KOPT-K1 (cell line): ENCODE data around the gene GP1BB.
"Not testable (repeated sequence)": the region's sequence is repeated elsewhere in the genome, so short reads cannot be mapped to it uniquely, and the experiment has no call there.

Source experiments
- H3K27ac ChIP-seq: fragments of 200-600 bp; sonication (generic); 2 replicates; pipeline ENCODE4 v1.5.1; 2016; ENCODE audit warnings: antibody characterized with exemption, mild to moderate bottlenecking, low read depth, low read length; ENCODE audit not compliant: poor library complexity, severe bottlenecking
- H3K36me3 ChIP-seq: fragments of 200-600 bp; sonication (generic); 2 replicates; pipeline ENCODE4 v1.5.1; 2017; ENCODE audit warnings: antibody characterized with exemption, mild to moderate bottlenecking, low read length, moderate library complexity; ENCODE audit not compliant: insufficient read depth
- H3K9me3 ChIP-seq: fragments of 200-600 bp; sonication (generic); 2 replicates; pipeline ENCODE4 v1.5.1; 2017; ENCODE audit warnings: antibody characterized with exemption, low read length, mild to moderate bottlenecking; ENCODE audit not compliant: insufficient read depth, poor library complexity, severe bottlenecking

GP1BB gene

DNA sequence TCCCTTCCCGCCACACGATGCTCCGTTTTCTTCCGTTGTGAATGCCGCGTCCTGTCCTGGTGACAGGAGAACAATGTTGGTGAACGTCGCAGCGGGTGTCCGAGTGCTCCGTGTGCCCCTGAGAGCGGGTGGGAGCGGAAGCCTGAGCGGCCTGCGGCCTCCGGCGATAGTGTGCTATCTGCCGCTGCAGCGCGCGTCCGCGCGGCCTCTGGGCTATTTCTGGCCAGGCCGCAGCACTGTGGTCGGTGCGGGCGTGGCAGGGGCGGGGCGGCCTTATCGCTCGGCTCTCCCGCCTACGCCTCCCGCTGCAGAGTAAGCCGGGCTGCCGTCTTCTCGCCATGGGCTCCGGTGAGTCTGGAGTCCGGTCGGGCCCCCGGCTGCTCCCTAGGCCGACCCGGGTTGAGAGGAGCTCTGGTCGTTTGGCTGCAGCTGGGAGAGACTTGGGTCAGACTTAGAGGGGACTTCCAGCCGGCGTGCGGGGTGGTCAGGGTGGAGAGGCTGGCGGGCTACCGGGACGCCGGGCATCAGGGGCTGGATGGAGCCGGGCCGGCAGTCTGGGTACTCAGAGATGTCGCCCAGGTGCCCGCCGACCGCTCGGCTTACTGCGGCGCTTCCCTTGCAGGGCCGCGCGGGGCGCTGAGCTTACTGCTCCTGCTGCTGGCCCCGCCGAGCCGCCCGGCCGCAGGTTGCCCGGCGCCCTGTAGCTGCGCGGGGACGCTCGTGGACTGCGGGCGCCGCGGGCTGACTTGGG lies at the start of gene GP1BB:
TSS of gene GP1BB (plus strand) at position 308 of the 751 bp plus-strand sequence. CDS start at position 339, 31 bp downstream.
- H3K27ac ChIP-seq, result no peak within 1 kb of the TSS
- H3K9me3 ChIP-seq, result no peaks in the 10 kb centered on the region
- no peaks in the 10 kb centered on the region for H3K36me3 ChIP-seq

DNA sequence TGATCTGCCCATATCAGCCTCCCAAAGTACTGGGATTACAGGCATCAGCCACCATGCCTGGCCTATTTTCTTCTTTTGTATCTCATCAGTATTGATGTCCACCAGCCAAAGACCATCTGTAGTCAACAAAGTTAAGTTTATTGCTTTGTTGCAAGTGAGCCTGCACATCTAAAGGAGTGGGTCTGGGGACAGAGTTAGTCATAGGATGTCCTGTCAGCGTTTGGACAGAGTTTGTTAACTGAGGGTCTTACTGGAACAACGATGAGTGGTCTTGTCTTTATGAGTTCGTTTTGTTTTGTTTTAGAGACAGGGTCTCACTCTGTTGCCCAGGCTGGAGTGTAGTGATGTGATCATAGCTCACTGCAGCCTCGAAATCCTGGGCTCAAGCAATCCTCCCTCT lies 49.7 kb upstream of the GP1BB start:
- H3K27ac ChIP-seq, result no peak overlapping the region
- peaks cover 11% of the 10 kb centered on the region for H3K9me3 ChIP-seq
- H3K36me3 ChIP-seq, result no peaks in the 10 kb centered on the region

GRCh38 chr22:19674129-19674928 lies 49.0 kb upstream of the GP1BB start:
- Histone ChIP-seq H3K27ac (no peak overlapping the region), H3K36me3 (no peaks in the 10 kb centered on the region), H3K9me3 (peaks cover 11% of the 10 kb centered on the region)

DNA sequence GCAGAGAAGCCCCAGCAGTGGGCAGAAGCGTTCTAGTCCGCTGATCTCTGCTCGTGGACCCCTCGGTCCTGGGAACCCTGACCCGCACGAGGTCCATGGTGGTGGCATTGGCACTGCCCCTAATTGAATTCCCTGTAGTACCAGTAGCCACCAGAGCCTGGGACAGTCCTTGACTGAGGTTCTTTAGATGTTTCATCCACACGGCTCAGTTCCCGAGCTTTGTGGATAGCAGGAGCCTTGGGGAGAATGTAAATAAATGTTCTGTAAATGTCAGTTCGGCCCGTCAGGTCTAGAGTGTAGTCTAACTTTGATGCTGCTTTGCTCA lies 48.4 kb upstream of the GP1BB start:
- peaks cover 11% of the 10 kb centered on the region for H3K9me3 ChIP-seq
- H3K36me3 ChIP-seq, result no peaks in the 10 kb centered on the region
- H3K27ac ChIP-seq, result no peak overlapping the region

DNA sequence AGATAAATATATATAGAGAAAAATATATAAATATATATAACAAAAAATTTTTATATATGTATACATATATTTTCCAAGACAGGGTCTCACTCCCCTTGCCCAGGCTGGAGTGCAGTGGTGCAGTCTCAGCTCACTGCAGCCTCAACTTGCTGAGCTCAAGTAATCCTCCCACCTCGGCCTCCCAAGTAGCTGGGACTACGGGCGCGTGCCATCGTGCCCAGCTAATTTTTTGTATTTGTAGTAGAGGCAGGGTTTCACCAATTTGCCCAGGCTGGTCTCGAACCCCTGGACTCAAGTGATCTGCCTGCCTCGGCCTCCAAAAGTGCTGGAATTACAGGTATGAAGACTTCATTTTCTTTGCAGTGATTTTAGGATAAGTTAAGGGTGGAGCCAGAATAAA lies 47.9 kb upstream of the GP1BB start:
- no peaks in the 10 kb centered on the region for H3K36me3 ChIP-seq
- peaks cover 11% of the 10 kb centered on the region for H3K9me3 ChIP-seq
- no peak overlapping the region for H3K27ac ChIP-seq

DNA sequence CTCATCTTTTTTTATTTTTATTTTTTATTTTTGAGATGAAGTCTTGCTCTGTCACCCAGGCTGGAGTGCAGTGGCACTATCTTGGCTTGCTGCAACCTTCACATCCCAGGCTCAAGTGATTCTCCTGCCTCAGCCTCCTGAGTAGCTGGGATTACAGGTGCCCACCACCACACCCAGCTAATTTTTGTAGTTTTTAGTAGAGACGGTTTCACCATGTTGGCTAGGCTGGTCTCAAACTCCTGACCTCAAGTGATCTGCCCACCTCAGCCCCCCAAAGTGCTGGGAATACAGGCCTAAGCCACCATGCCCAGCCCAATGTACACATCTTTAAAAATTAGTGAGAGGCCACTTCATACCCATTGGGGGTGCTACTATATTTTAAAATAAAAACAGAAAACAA lies 46.9 kb upstream of the GP1BB start:
- H3K27ac ChIP-seq, H3K9me3 ChIP-seq, H3K36me3 ChIP-seq: not testable (repeated sequence)

DNA sequence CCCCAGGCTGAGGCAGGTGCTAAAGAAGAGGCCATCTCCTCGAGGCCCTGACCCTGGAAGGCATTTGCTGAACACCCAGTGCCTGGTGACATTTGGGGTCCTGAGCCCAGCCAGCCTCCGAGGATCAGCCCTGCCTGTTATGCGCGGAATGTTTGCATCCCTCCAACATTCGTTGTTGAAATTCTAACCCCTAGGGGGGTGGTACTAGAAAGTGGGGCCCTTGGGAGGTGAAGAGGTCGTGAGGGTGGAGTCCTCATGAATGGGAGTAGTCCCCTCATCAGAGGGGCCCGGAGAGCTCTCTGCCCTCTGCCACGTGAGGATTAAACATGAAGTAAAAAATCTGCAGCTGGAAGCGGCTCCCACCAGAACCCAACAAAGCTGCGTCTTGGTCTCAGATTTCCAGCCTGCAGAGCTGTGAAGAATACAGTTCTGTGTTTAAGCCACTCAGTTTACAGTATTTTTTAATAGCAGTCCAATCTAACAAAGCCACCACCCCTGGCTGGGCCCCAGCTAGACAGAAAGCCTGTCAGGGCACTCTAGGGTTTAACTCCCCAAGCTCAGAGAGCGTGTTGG lies 44.3 kb upstream of the GP1BB start:
- H3K36me3 ChIP-seq, result no peaks in the 10 kb centered on the region
- no peak overlapping the region for H3K27ac ChIP-seq

DNA sequence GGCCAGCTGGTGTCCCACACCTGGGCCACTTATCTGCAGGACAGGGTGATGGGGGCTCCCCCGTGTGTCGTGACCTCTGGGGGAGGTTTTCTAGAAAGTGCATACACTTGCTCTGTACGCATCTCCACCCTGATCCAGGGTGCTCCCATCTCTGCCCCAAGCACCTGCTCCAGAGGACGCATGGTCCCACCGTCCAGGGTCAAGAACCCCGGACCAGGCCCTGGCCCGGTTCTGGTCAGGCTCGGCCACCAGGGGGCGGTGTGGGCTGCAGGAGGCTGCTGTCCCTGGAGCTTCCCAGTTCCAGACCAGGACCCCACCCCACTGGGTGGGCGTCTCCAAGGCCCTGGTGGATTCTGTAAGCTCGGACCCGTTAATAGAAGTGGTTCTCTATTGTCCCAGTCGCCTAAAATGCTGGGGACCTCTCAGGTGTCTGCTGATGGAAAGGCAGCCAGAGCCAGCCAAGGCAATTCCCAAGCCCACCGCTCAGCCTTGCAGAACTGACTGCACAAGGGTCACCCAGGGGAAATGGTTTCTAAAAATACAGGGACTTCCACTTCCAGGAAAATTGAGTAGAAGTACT lies 43.7 kb upstream of the GP1BB start:
- Histone ChIP-seq H3K9me3 (no peaks in the 10 kb centered on the region), H3K36me3 (no peaks in the 10 kb centered on the region), H3K27ac (no peak overlapping the region)

More for the DNA sequence above, 44.3 kb upstream of the GP1BB start:
- no peaks in the 10 kb centered on the region for H3K9me3 ChIP-seq

- Histone ChIP-seq H3K27ac (no peak overlapping the region), H3K9me3 (no peaks in the 10 kb centered on the region), H3K36me3 (no peaks in the 10 kb centered on the region)
These were observed 43.0 kb upstream of the GP1BB start for GRCh38 chr22:19680287-19680881.

DNA sequence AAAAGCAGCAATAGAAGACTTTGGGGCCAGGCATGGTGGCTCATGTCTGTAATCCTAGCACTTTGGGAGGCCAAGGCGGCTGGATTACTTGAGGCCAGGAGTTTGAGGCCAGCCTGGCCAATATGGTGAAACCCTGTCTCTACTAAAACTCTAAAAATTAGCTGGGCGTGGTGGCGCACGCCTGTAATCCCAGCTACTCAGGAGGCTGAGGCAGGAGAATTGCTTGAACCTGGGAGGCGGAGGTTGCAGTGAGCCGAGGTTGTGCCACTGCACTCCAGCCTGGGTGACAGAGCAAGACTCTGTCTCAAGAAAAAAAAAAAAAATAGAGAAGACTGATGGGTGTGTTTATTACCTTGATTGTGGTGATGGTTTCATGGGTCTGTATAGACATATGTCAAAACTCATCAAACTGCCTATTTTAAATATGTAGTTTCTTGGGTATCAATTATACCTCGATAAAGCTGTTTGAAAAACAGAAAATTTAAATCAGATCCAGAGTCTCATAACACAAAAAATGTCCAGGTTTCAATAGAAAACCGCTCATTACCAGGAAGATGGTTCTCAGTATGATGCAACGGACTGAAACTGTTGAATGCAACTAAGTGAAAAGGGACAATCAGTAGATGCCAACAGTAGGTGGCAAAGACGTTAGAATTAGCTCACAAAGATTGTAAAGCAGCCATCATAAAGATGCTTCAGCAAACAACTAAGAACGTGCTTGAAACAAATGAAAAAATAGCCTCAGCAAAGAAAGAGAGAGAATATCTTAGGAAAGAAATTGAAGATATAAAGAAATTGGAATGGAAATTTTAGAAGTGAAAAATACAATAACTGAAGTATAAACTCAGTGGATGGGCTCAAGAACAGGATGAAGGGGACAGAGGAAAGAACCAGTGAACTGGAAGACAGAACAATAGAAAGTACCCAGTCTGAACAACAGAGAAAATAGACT lies 42.2 kb upstream of the GP1BB start:
- H3K27ac ChIP-seq, result no peak overlapping the region
- no peaks in the 10 kb centered on the region for H3K36me3 ChIP-seq
- H3K9me3 ChIP-seq, result no peaks in the 10 kb centered on the region

DNA sequence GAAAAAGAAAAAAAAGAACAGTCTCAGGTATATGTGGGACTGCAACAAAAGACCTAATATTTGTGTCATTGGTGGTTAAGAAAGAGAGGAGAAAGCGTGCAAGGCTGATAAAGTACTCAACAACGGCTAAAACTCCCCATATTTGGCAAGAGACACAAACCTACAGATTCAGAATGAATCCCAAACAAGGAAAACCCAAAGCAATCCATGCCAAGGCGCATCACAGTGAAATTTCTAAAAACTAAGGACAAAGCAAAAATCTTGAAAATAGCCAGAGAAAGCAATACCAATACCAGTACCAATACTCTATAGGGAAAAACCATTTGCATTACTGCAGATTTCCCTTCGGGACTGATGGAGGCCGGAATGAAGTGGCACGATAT lies 41.5 kb upstream of the GP1BB start:
- H3K27ac ChIP-seq, result no peak overlapping the region
- H3K9me3 ChIP-seq, result no peaks in the 10 kb centered on the region
- no peaks in the 10 kb centered on the region for H3K36me3 ChIP-seq

GRCh38 chr22:19686946-19687345 lies 36.4 kb upstream of the GP1BB start:
- H3K27ac ChIP-seq, result no peak overlapping the region
- H3K36me3 ChIP-seq, result no peaks in the 10 kb centered on the region
- H3K9me3 ChIP-seq, result no peaks in the 10 kb centered on the region

GRCh38 chr22:19687561-19688300 lies 35.6 kb upstream of the GP1BB start:
- H3K27ac ChIP-seq, result no peak overlapping the region
- H3K9me3 ChIP-seq, result no peaks in the 10 kb centered on the region
- no peaks in the 10 kb centered on the region for H3K36me3 ChIP-seq
